SK-N-SH (cell line): ENCODE data around the gene WDR88. TPM values are rescaled to one million over a fixed set of nuclear protein-coding genes. Genes with fewer than 3 reads are reported as not detected.
A peak's percentile ranks its signal among the peaks of the same experiment; 100 is the strongest.

Source experiments
- CHD2 ChIP-seq: fragments of 150-350 bp; IDR thresholded peaks from 2 replicates; pipeline ENCODE4 v1.6.1; 2018; ENCODE audit warnings: low read length; ENCODE audit not compliant: partially characterized antibody
- ELF1 ChIP-seq: IDR thresholded peaks from 2 replicates; pipeline ENCODE4 v1.4.0; 2012
- EZH2phosphoT487 ChIP-seq: fragments of 200-600 bp; sonication (generic); IDR thresholded peaks from 2 replicates; pipeline ENCODE4 v1.6.1; 2017; ENCODE audit warnings: low read depth, mixed run types, mild to moderate bottlenecking, antibody characterized with exemption, moderate library complexity, borderline replicate concordance
- FOSL2 ChIP-seq: IDR thresholded peaks from 2 replicates; pipeline ENCODE4 v1.4.0; 2012; ENCODE audit warnings: low read depth, mild to moderate bottlenecking, moderate library complexity, borderline replicate concordance
- FOXJ3 ChIP-seq: sonication (generic); formaldehyde crosslinking; IDR thresholded peaks from 2 replicates; pipeline ENCODE4 v1.5.1; 2020; ENCODE audit warnings: mild to moderate bottlenecking, missing genetic modification reagents
- GABPA ChIP-seq: IDR thresholded peaks from 2 replicates; pipeline ENCODE4 v1.4.0; 2012; ENCODE audit warnings: low read depth, mild to moderate bottlenecking
- MEF2A ChIP-seq: IDR thresholded peaks from 2 replicates; pipeline ENCODE4 v1.4.0; 2012; ENCODE audit warnings: low read depth, borderline replicate concordance
- MXI1 ChIP-seq: IDR thresholded peaks from 2 replicates; pipeline ENCODE4 v1.6.1; 2012; ENCODE audit warnings: mild to moderate bottlenecking, low read depth, low read length, improper control_type of control experiment
- NRF1 ChIP-seq: IDR thresholded peaks from 2 replicates; pipeline ENCODE4 v1.6.1; 2012; ENCODE audit warnings: low read depth, mild to moderate bottlenecking, low read length
- RFX5 ChIP-seq: IDR thresholded peaks from 2 replicates; pipeline ENCODE4 v1.6.1; 2012; ENCODE audit warnings: mild to moderate bottlenecking, improper control_type of control experiment, low read length
- SIN3A ChIP-seq: IDR thresholded peaks from 2 replicates; pipeline ENCODE4 v1.6.1; 2012; ENCODE audit warnings: low read depth, mild to moderate bottlenecking, low read length, moderate library complexity, borderline replicate concordance
- TCF12 ChIP-seq: IDR thresholded peaks from 2 replicates; pipeline ENCODE4 v1.4.0; 2012
- TEAD4 ChIP-seq: IDR thresholded peaks from 2 replicates; pipeline ENCODE4 v1.4.0; 2012; ENCODE audit warnings: mild to moderate bottlenecking, borderline replicate concordance; ENCODE audit not compliant: insufficient read depth
- polyA plus RNA-seq, 3 experiments: library from polyadenylated mRNA; depleted of rRNA; stranded (reverse); fragments of >200 nt; gene quantifications; 2 replicates each; pipeline ENCODE4 v1.2.3, GENCODE V29; 2012
- TF ChIP-seq, protein P1 (sequence below): IDR thresholded peaks from 2 replicates; pipeline ENCODE4 v1.6.1; 2012; ENCODE audit warnings: mild to moderate bottlenecking, low read depth, low read length, moderate library complexity
- TF ChIP-seq, protein P2 (sequence below): fragments of 200-600 bp; sonication (generic); IDR thresholded peaks from 2 replicates; pipeline ENCODE4 v1.6.1; 2017; ENCODE audit warnings: antibody characterized with exemption, mild to moderate bottlenecking, moderate library complexity
- TF ChIP-seq, protein P3 (sequence below): IDR thresholded peaks from 2 replicates; pipeline ENCODE4; 2012
- TF ChIP-seq, protein P4 (sequence below): IDR thresholded peaks from 2 replicates; pipeline ENCODE4 v1.4.0; 2012; ENCODE audit warnings: low read depth, borderline replicate concordance

WDR88 gene
- polyA plus RNA-seq, 1 of the 3 experiments (the other 2 are of a cell fraction) = not detected

DNA sequence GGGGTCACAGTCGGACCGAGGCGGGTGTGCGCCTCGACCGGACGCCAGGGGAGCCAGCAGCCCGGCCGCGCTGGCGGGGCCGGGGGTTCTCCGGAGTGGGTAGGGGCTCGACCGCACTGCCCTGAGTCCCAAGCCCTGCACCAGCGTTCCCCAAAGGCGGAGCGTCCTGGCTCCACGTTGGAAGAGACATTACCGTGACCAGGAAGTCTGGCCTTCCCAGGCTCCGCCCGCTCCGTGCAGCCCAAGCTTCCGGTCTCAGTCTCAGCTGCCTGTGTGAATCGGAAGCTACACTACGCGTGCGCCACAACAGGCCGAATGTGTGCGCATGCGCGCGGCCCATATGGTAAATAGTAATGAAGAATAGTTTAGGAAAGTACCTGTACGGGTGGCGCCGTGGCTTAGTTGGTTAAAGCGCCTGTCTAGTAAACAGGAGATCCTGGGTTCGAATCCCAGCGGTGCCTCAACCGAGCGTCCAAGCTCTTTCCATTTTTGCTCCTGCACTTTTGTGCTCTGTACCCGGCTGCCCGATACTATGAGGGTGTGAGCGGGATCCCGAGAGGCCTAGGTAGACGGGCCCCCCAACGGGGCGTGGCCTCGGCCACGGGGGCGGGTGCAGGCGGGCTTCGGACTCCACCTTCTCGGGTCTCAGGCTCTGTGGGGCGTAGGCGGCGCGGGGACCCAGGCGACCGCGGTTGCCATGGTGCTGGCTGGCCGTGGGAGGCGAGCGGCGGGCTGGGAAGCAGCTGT lies 44.9 kb downstream of the WDR88 start (continued):
- TF ChIP-seq, protein P1, sequence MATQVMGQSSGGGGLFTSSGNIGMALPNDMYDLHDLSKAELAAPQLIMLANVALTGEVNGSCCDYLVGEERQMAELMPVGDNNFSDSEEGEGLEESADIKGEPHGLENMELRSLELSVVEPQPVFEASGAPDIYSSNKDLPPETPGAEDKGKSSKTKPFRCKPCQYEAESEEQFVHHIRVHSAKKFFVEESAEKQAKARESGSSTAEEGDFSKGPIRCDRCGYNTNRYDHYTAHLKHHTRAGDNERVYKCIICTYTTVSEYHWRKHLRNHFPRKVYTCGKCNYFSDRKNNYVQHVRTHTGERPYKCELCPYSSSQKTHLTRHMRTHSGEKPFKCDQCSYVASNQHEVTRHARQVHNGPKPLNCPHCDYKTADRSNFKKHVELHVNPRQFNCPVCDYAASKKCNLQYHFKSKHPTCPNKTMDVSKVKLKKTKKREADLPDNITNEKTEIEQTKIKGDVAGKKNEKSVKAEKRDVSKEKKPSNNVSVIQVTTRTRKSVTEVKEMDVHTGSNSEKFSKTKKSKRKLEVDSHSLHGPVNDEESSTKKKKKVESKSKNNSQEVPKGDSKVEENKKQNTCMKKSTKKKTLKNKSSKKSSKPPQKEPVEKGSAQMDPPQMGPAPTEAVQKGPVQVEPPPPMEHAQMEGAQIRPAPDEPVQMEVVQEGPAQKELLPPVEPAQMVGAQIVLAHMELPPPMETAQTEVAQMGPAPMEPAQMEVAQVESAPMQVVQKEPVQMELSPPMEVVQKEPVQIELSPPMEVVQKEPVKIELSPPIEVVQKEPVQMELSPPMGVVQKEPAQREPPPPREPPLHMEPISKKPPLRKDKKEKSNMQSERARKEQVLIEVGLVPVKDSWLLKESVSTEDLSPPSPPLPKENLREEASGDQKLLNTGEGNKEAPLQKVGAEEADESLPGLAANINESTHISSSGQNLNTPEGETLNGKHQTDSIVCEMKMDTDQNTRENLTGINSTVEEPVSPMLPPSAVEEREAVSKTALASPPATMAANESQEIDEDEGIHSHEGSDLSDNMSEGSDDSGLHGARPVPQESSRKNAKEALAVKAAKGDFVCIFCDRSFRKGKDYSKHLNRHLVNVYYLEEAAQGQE = peak; percentile 50; the same call in 1 of the 2 replicates
- TF ChIP-seq CHD2 (peak; percentile 70), FOXJ3 (peak; percentile 6; the same call in 1 of the 2 replicates), ELF1 (peak; percentile 90), NRF1 (peak; percentile 96), MEF2A (no peak), TCF12 (no peak), SIN3A (peak; percentile 51; the same call in 1 of the 2 replicates), RFX5 (no peak; the same call in 1 of the 2 replicates), TEAD4 (peak; percentile 81), GABPA (peak; percentile 77), FOSL2 (peak; percentile 62; the same call in 1 of the 2 replicates), EZH2phosphoT487 (no peak), MXI1 (peak; percentile 75)
- TF ChIP-seq, protein P2, sequence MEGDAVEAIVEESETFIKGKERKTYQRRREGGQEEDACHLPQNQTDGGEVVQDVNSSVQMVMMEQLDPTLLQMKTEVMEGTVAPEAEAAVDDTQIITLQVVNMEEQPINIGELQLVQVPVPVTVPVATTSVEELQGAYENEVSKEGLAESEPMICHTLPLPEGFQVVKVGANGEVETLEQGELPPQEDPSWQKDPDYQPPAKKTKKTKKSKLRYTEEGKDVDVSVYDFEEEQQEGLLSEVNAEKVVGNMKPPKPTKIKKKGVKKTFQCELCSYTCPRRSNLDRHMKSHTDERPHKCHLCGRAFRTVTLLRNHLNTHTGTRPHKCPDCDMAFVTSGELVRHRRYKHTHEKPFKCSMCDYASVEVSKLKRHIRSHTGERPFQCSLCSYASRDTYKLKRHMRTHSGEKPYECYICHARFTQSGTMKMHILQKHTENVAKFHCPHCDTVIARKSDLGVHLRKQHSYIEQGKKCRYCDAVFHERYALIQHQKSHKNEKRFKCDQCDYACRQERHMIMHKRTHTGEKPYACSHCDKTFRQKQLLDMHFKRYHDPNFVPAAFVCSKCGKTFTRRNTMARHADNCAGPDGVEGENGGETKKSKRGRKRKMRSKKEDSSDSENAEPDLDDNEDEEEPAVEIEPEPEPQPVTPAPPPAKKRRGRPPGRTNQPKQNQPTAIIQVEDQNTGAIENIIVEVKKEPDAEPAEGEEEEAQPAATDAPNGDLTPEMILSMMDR = 0 out of 2 replicates have a peak, but pooled peaks have one; percentile 11
- TF ChIP-seq, protein P3, sequence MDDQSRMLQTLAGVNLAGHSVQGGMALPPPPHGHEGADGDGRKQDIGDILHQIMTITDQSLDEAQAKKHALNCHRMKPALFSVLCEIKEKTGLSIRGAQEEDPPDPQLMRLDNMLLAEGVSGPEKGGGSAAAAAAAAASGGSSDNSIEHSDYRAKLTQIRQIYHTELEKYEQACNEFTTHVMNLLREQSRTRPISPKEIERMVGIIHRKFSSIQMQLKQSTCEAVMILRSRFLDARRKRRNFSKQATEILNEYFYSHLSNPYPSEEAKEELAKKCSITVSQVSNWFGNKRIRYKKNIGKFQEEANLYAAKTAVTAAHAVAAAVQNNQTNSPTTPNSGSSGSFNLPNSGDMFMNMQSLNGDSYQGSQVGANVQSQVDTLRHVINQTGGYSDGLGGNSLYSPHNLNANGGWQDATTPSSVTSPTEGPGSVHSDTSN = no peak
- TF ChIP-seq, protein P4, sequence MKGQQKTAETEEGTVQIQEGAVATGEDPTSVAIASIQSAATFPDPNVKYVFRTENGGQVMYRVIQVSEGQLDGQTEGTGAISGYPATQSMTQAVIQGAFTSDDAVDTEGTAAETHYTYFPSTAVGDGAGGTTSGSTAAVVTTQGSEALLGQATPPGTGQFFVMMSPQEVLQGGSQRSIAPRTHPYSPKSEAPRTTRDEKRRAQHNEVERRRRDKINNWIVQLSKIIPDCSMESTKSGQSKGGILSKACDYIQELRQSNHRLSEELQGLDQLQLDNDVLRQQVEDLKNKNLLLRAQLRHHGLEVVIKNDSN = no peak
